Lung (tissue), 12 donors: Measurements from ENCODE around the gene PRR16. TPM values are rescaled to one million over a fixed set of nuclear protein-coding genes. Genes with fewer than 3 reads are reported as not detected.

Experiments used
- ATAC-seq: fragments of 200-7000 bp; cut with Tn5 transposase; one replicate; pipeline ENCODE4 v1.9.1; 2020; ENCODE audit warnings: moderate number of reproducible peaks; ENCODE audit not compliant: insufficient read depth, low FRiP score
- DNase-seq, 3 donors: peaks; one replicate each; pipeline ENCODE4 v3.0.0-alpha.2; 2013 to 2017
- H3K27ac ChIP-seq, 2 donors: one replicate each; pipeline ENCODE4 v1.5.1; 2013; ENCODE audit warnings: mild to moderate bottlenecking in 2 of 2, moderate library complexity in 2 of 2, control low read depth in 1 of 2, inconsistent platforms in 1 of 2, low read depth in 1 of 2, low read length in 1 of 2
- H3K27me3 ChIP-seq, 3 donors: one replicate each; pipeline ENCODE4 v1.5.1; 2013; ENCODE audit warnings: low read length in 2 of 3; ENCODE audit not compliant: control insufficient read depth in 3 of 3, insufficient read depth in 3 of 3
- H3K36me3 ChIP-seq, 4 donors: one replicate each; pipeline ENCODE4 v1.5.1; 2013; ENCODE audit warnings: low read length in 4 of 4, mild to moderate bottlenecking in 1 of 4, moderate library complexity in 1 of 4; ENCODE audit not compliant: control insufficient read depth in 4 of 4, insufficient read depth in 4 of 4
- H3K4me1 ChIP-seq, 5 donors: one replicate each; pipeline ENCODE4 v1.5.1; 2013; ENCODE audit warnings: low read length in 5 of 5, mild to moderate bottlenecking in 2 of 5, moderate library complexity in 1 of 5; ENCODE audit not compliant: control insufficient read depth in 5 of 5, insufficient read depth in 5 of 5
- H3K4me3 ChIP-seq: one replicate; pipeline ENCODE4 v1.5.1; 2013; ENCODE audit warnings: mild to moderate bottlenecking, control low read depth, moderate library complexity
- H3K9ac ChIP-seq, 2 donors: one replicate each; pipeline ENCODE4 v1.5.1; 2013; ENCODE audit warnings: low read length in 2 of 2, control low read depth in 1 of 2; ENCODE audit not compliant: insufficient read depth in 1 of 2
- H3K9me3 ChIP-seq, 4 donors: one replicate each; pipeline ENCODE4 v1.5.1; 2013; ENCODE audit warnings: low read length in 3 of 4, mild to moderate bottlenecking in 1 of 4, moderate library complexity in 1 of 4; ENCODE audit not compliant: control insufficient read depth in 4 of 4, insufficient read depth in 3 of 4
- WGBS, 2 donors: extraction: QIAGEN DNeasy Blood & Tissue Kit; methylation state at CpG; one replicate each; pipeline ENCODE4 v1.1.7; 2013; 5-methylcytosine and 5-hydroxymethylcytosine counted together
- polyA plus RNA-seq, 2 donors: library from polyadenylated mRNA; stranded (reverse); fragments of 200-250 nt; gene quantifications; one replicate each; pipeline ENCODE4 v1.2.1, GENCODE V29; 2013
- total RNA-seq, 2 donors: library from RNA; depleted of rRNA in 1 of 2; stranded (reverse); fragments of >200 nt in 1 of 2; gene quantifications; one replicate each; pipeline ENCODE4 v1.2.1, GENCODE V29; 2014 to 2021
- TF ChIP-seq, protein P1 (sequence below): IDR thresholded peaks from 2 replicates; pipeline ENCODE4 v1.5.1; 2012; ENCODE audit warnings: mild to moderate bottlenecking; ENCODE audit errors: control extremely low read depth, extremely low read depth
- donor health status: control.
- donor health status: control.
- donor health status: Bipolar disorder and iron deficiency.
- donor health status: healthy.
- donor health status: DM: yes; HTN: yes; CAD: no.

PRR16 gene
- total and polyA plus RNA-seq, 4 donors: 1.1 to 6.6 (median 5.9) TPM

GRCh38 chr5:120545951-120546350, 81.9 kb downstream of the PRR16 start:
- 72 to 80% methylated on average over 3 of the region's 3 CpGs for WGBS, 2 donors
- Histone ChIP-seq H3K27ac (no peak overlapping the region), H3K4me1 (no peaks in the 10 kb centered on the region), H3K27me3 (no peaks in the 10 kb centered on the region), H3K36me3 (no peaks in the 10 kb centered on the region), H3K4me3 (no peak overlapping the region), H3K9ac (no peak overlapping the region), H3K9me3 (no peaks in the 10 kb centered on the region)
- TF ChIP-seq, protein P1, sequence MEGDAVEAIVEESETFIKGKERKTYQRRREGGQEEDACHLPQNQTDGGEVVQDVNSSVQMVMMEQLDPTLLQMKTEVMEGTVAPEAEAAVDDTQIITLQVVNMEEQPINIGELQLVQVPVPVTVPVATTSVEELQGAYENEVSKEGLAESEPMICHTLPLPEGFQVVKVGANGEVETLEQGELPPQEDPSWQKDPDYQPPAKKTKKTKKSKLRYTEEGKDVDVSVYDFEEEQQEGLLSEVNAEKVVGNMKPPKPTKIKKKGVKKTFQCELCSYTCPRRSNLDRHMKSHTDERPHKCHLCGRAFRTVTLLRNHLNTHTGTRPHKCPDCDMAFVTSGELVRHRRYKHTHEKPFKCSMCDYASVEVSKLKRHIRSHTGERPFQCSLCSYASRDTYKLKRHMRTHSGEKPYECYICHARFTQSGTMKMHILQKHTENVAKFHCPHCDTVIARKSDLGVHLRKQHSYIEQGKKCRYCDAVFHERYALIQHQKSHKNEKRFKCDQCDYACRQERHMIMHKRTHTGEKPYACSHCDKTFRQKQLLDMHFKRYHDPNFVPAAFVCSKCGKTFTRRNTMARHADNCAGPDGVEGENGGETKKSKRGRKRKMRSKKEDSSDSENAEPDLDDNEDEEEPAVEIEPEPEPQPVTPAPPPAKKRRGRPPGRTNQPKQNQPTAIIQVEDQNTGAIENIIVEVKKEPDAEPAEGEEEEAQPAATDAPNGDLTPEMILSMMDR: no peak
- no peak for DNase-seq
- ATAC-seq: no peak

GRCh38 chr5:120546922-120547321, 82.8 kb downstream of the PRR16 start:
- H3K36me3 ChIP-seq: no peaks in the 10 kb centered on the region

GRCh38 chr5:120550358-120550757, 86.3 kb downstream of the PRR16 start:
- DNase-seq (no peak), ATAC-seq (no peak)
- Histone ChIP-seq H3K36me3 (no peaks in the 10 kb centered on the region), H3K9ac (no peak overlapping the region), H3K4me1 (peaks cover 0 to 5% (median 0%) of the 10 kb centered on the region in 5 donors), H3K9me3 (no peaks in the 10 kb centered on the region), H3K27me3 (no peaks in the 10 kb centered on the region), H3K4me3 (no peak overlapping the region), H3K27ac (no peak overlapping the region)
- WGBS, 2 donors: 90 to 94% methylated on average over 2 of the region's 2 CpGs
- TF ChIP-seq, protein P1: no peak

More at GRCh38 chr5:120546922-120547321, 82.8 kb downstream of the PRR16 start:
- ATAC-seq (no peak), DNase-seq (no peak)
- no peaks in the 10 kb centered on the region for H3K27me3 ChIP-seq
- H3K4me1 ChIP-seq: no peaks in the 10 kb centered on the region
- H3K9ac ChIP-seq: no peak overlapping the region
- no peak overlapping the region for H3K4me3 ChIP-seq
- WGBS, 2 donors: 96 to 98% methylated on average over 2 of the region's 2 CpGs
- TF ChIP-seq, protein P1: no peak
- no peaks in the 10 kb centered on the region for H3K9me3 ChIP-seq
- H3K27ac ChIP-seq: no peak overlapping the region

- DNase-seq (no peak), ATAC-seq (no peak)
- H3K9me3 ChIP-seq: no peaks in the 10 kb centered on the region
- H3K27ac ChIP-seq: no peak overlapping the region
- H3K9ac ChIP-seq: no peak overlapping the region
- TF ChIP-seq, protein P1: no peak
- WGBS, 2 donors: 90 to 91% methylated on average over 3 of the region's 3 CpGs
- no peaks in the 10 kb centered on the region for H3K36me3 ChIP-seq
- peaks cover 0 to 6% (median 0%) of the 10 kb centered on the region in 5 donors for H3K4me1 ChIP-seq
- H3K27me3 ChIP-seq: no peaks in the 10 kb centered on the region
- H3K4me3 ChIP-seq: no peak overlapping the region
These were observed 88.5 kb downstream of the PRR16 start for GRCh38 chr5:120552638-120553037.
